Testis (tissue), 3 donors: Measurements from ENCODE around the gene C16orf86. TPM values are rescaled to one million over a fixed set of nuclear protein-coding genes. Genes with fewer than 3 reads are reported as not detected.

Source experiments
- DNase-seq: peaks from one replicate; pipeline ENCODE4 v3.0.0-alpha.2; 2019
- H3K27ac ChIP-seq, 2 donors: fragments of 200-600 bp; sonication (generic); one replicate each; pipeline ENCODE4 v1.5.1; 2019
- H3K27me3 ChIP-seq: fragments of 200-600 bp; sonication (generic); one replicate; pipeline ENCODE4 v1.5.1; 2019
- H3K36me3 ChIP-seq: fragments of 200-600 bp; sonication (generic); one replicate; pipeline ENCODE4 v1.5.1; 2017; ENCODE audit warnings: low read depth; ENCODE audit errors: missing control alignments
- H3K4me1 ChIP-seq: fragments of 200-600 bp; sonication (generic); one replicate; pipeline ENCODE4 v1.5.1; 2019
- H3K4me3 ChIP-seq, 2 donors: fragments of 200-600 bp; sonication (generic); one replicate each; pipeline ENCODE4 v1.5.1; 2017 to 2019
- H3K9me3 ChIP-seq: fragments of 200-600 bp; sonication (generic); one replicate; pipeline ENCODE4 v1.5.1; 2017
- POLR2A ChIP-seq: fragments of 450-650 bp; IDR thresholded peaks from one replicate; pipeline ENCODE4 v1.6.1; 2017; ENCODE audit warnings: antibody characterized with exemption, mild to moderate bottlenecking, moderate library complexity
- WGBS, 2 donors: methylation state at CpG; one replicate each; pipeline ENCODE4 v1.1.5; 2018; 5-methylcytosine and 5-hydroxymethylcytosine counted together
- intact Hi-C: fragments of 100-400 bp; cut with DNase I; formaldehyde crosslinking; loops from one replicate; pipeline ENCODE4 v1.15.1; 2023; ENCODE audit warnings: low total_unique reads
- polyA plus RNA-seq: library from polyadenylated mRNA; stranded (reverse); fragments of 350-450 nt; fragmentation: Illumina TruSeq; extraction: RNeasy Lipid Tissue Mini Kit (QIAGEN cat#74804); gene quantifications from one replicate; pipeline ENCODE4 v1.2.3, GENCODE V29; 2014; ENCODE audit warnings: low read depth, low replicate concordance; ENCODE audit not compliant: insufficient read depth
- total RNA-seq, 2 donors: library from RNA; depleted of rRNA; stranded (reverse); fragments of >200 nt; gene quantifications; one replicate each; pipeline ENCODE4 v1.2.3, GENCODE V29; 2016
- TF ChIP-seq, protein P1 (sequence below), 3 experiments: fragments of 450-650 bp in 2 of 3; fragments of 200-600 bp in 1 of 3; sonication (generic) in 1 of 3; IDR thresholded peaks; one replicate each; pipeline ENCODE4 v1.5.1; 2016 to 2019; ENCODE audit warnings: antibody characterized with exemption in 3 of 3, mild to moderate bottlenecking in 2 of 3, moderate library complexity in 1 of 3

Gene C16orf86
- total and polyA plus RNA-seq, 3 donors from 2014 or later, result 38.7 to 77.9 (median 43.4) TPM

DNA sequence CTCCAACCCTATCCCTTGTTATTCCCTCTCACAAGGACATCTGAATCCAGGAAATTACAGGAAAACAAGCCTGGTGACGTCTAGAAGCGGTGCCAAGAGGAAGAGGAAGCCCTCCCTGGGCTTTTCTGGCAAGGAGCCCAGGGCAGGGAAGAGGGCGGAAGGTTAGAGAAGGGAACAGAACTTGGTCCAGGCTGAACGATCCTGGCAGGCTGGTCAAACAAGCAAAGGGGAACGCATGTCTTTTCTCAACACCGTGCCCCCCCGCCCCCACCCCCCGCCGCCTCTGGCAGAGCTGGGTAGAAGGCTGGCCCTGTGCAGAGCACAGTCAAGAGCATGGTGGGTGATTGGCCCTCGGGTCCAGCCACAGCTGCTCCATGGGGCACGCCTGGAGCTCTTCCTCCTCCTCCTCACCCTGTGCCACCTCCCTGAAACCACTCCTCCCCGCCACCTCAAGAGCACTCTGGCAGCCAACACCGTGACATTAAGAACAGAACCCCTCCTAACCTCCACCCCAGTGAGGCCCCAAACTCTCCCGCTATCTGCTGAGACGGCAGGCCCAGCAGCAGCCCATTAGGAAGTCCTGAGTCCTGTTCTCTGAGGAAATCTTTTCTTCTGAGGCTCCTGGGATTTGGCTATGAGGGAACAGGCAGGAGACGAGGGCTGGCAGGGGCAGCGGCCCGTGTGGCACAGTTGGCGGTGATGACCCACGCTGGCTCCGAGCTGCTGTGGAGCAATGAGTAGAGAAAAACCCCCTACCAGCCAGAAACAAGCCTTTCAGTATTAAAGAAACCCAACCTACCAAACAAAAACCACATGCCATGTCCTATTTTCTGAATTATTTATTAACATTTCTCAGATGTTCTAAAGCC lies 7.3 kb downstream of the C16orf86 start:
- no peak overlapping the region for H3K4me3 ChIP-seq
- peak; percentile 46 for DNase-seq
- H3K4me1 ChIP-seq, result peaks cover 12% of the 10 kb centered on the region
- 57 to 63% methylated on average over 16 to 21 of the region's 21 CpGs for WGBS, 2 donors
- H3K36me3 ChIP-seq, result no peaks in the 10 kb centered on the region
- no peak for TF ChIP-seq POLR2A
- TF ChIP-seq, protein P1, sequence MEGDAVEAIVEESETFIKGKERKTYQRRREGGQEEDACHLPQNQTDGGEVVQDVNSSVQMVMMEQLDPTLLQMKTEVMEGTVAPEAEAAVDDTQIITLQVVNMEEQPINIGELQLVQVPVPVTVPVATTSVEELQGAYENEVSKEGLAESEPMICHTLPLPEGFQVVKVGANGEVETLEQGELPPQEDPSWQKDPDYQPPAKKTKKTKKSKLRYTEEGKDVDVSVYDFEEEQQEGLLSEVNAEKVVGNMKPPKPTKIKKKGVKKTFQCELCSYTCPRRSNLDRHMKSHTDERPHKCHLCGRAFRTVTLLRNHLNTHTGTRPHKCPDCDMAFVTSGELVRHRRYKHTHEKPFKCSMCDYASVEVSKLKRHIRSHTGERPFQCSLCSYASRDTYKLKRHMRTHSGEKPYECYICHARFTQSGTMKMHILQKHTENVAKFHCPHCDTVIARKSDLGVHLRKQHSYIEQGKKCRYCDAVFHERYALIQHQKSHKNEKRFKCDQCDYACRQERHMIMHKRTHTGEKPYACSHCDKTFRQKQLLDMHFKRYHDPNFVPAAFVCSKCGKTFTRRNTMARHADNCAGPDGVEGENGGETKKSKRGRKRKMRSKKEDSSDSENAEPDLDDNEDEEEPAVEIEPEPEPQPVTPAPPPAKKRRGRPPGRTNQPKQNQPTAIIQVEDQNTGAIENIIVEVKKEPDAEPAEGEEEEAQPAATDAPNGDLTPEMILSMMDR (IDR thresholded peaks at IDR 0.05), result no peak
- intact Hi-C loops, result no loop called here
- H3K27me3 ChIP-seq, result no peaks in the 10 kb centered on the region
- peak overlapping the region; percentile 55 to 64 for H3K27ac ChIP-seq
- no peaks in the 10 kb centered on the region for H3K9me3 ChIP-seq

DNA sequence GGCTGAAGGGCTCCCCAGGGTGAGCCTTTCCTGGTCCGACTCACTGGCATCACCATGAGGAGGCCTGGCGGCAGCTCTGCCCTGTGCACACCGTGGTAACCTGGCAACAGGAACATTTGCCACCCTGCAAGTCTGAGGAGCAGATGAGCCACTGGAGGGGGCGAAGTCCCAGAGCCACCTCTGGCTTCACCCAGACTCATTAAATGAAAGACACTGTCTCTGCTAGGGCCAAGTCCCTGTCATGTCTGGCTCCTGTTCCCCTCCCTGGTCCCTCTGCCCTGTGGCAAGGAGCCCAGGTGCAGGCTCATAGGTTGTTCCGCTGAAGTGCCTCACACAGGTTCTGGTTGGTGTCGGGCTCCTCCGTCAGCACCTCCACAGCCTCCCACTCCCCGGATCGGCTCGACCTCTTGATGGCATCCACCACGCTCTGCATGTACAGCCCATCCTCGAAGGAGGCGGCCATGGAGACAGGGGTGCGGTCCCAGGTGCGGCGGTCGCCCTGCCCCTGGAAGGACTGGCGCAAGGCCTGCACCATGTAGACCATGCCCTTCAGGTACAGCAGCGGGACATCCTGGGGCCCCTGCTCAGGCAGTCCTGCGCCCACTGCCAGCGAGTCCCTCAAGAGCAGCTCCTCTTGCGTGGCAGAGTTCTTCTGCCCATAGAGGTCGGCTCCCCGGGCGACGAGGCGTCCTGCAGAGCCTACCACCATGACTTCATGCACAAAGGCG lies 8.4 kb downstream of the C16orf86 start:
- no peak for TF ChIP-seq POLR2A
- TF ChIP-seq, protein P1 (IDR thresholded peaks at IDR 0.05), result no peak
- intact Hi-C loops, result no loop called here
- no peak for DNase-seq
- H3K4me1 ChIP-seq, result peaks cover 12% of the 10 kb centered on the region
- no peak overlapping the region for H3K4me3 ChIP-seq
- H3K27ac ChIP-seq, result peak overlapping the region in 1 of 2 donors; percentile 64
- H3K9me3 ChIP-seq, result no peaks in the 10 kb centered on the region
- H3K36me3 ChIP-seq, result no peaks in the 10 kb centered on the region
- H3K27me3 ChIP-seq, result no peaks in the 10 kb centered on the region
- 95 to 98% methylated on average over 13 to 28 of the region's 28 CpGs for WGBS, 2 donors

DNA sequence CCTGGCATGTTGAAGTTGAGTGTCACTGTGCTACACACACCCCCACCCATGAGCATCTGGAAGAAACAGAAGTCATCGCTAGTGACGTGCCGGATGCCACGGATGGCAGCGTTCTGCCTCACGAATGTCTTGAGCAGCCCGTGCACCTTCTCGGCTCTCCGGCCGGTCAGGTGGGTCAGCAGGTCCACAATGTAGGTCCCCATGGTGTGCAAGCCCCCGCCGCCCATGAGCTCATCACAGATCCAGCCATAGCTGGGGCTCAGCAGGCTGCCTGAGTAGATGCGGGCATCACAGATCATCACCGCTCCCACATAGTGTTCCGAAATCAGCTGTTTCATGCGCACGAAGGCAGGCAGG lies 8.9 kb downstream of the C16orf86 start:
- intact Hi-C loops, result no loop called here
- H3K27ac ChIP-seq, result no peak overlapping the region
- H3K9me3 ChIP-seq, result no peaks in the 10 kb centered on the region
- no peak for DNase-seq
- no peaks in the 10 kb centered on the region for H3K27me3 ChIP-seq
- no peaks in the 10 kb centered on the region for H3K36me3 ChIP-seq
- H3K4me3 ChIP-seq, result no peak overlapping the region
- peaks cover 12% of the 10 kb centered on the region for H3K4me1 ChIP-seq
- WGBS, 2 donors, result 95 to 98% methylated on average over 13 to 17 of the region's 17 CpGs
- TF ChIP-seq, protein P1 (IDR thresholded peaks at IDR 0.05), result no peak
- TF ChIP-seq POLR2A, result no peak

DNA sequence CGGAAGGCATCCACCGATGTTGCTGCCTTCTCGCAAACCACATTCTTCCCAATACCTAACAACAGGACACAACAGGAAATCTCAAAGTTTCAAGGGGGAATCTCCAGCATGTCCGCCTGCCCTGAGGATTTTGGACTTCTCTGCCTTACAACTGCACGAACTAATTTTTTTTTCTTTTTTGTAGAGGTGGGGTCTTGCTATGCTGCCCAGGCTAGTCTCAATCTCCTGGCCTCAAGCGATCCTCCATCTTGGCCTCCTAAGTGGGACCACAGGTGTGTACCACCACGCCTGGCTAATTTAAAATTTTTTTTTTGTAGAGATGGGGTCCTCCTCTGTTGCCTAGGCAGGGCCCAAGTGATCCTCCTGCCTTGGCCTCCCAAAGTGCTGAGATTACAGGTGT lies 9.4 kb downstream of the C16orf86 start:
- no peaks in the 10 kb centered on the region for H3K9me3 ChIP-seq
- H3K27ac ChIP-seq, result no peak overlapping the region
- no peaks in the 10 kb centered on the region for H3K27me3 ChIP-seq
- intact Hi-C loops, result no loop called here
- H3K36me3 ChIP-seq, result no peaks in the 10 kb centered on the region
- peaks cover 12% of the 10 kb centered on the region for H3K4me1 ChIP-seq
- H3K4me3 ChIP-seq, result no peak overlapping the region
- TF ChIP-seq POLR2A, result no peak
- TF ChIP-seq, protein P1 (IDR thresholded peaks at IDR 0.05), result no peak
- WGBS, 2 donors, result 95 to 98% methylated on average over 7 of the region's 7 CpGs
- DNase-seq, result no peak
